ENCODE measurements around the gene PPP1R3C. TPM values are rescaled to one million over a fixed set of nuclear protein-coding genes. Genes with fewer than 3 reads are reported as not detected.

Gene PPP1R3C
- 10 to 100 TPM; 10.9 to 52.9 (median 17.2) TPM for total RNA-seq
- polyA plus RNA-seq = 10 to 100 TPM in 2 of 3 donors, 1 to 10 TPM in 1; 7.8 to 13.7 (median 11.7) TPM
- long read RNA-seq, donor 1, partial matches to known transcripts = 0 of 1 reads
- long read RNA-seq, donor 1, other reads (novel, unspliced or antisense) = 0 of 1 reads
- long read RNA-seq, donor 2, partial matches to known transcripts = 0 of 1 reads
- long read RNA-seq, donor 2, other reads (novel, unspliced or antisense) = 0 of 1 reads
- long read RNA-seq, donor 3, partial matches to known transcripts = 0 of 1 reads
- long read RNA-seq, donor 3, other reads (novel, unspliced or antisense) = 0 of 1 reads
- long read RNA-seq, donor 4, transcript PPP1R3C-201 (2 exons, 2,524 nt) = major isoform, 5 of 6 reads
- long read RNA-seq, donor 4, partial matches to known transcripts = 0 of 6 reads
- long read RNA-seq, donor 4, other reads (novel, unspliced or antisense) = 1 of 6 reads
- long read RNA-seq, donor 5, transcript PPP1R3C-201 (2 exons, 2,524 nt) = major isoform, 63 of 77 reads
- long read RNA-seq, donor 5, partial matches to known transcripts = 12 of 77 reads
- long read RNA-seq, donor 5, other reads (novel, unspliced or antisense) = 2 of 77 reads
- long read RNA-seq, donor 6, partial matches to known transcripts = 0 of 5 reads
- long read RNA-seq, donor 6, other reads (novel, unspliced or antisense) = 1 of 5 reads
- long read RNA-seq, donor 7, partial matches to known transcripts = 0 of 2 reads
- long read RNA-seq, donor 7, other reads (novel, unspliced or antisense) = 0 of 2 reads
- long read RNA-seq, donor 8, partial matches to known transcripts = 0 of 2 reads
- long read RNA-seq, donor 8, other reads (novel, unspliced or antisense) = 0 of 2 reads
- long read RNA-seq, donor 9, transcript PPP1R3C-201 (2 exons, 2,524 nt) = major isoform, 5 of 5 reads
- long read RNA-seq, donor 9, partial matches to known transcripts = 0 of 5 reads
- long read RNA-seq, donor 9, other reads (novel, unspliced or antisense) = 0 of 5 reads
- long read RNA-seq, donor 10, partial matches to known transcripts = 0 of 2 reads
- long read RNA-seq, donor 10, other reads (novel, unspliced or antisense) = 0 of 2 reads

DNA sequence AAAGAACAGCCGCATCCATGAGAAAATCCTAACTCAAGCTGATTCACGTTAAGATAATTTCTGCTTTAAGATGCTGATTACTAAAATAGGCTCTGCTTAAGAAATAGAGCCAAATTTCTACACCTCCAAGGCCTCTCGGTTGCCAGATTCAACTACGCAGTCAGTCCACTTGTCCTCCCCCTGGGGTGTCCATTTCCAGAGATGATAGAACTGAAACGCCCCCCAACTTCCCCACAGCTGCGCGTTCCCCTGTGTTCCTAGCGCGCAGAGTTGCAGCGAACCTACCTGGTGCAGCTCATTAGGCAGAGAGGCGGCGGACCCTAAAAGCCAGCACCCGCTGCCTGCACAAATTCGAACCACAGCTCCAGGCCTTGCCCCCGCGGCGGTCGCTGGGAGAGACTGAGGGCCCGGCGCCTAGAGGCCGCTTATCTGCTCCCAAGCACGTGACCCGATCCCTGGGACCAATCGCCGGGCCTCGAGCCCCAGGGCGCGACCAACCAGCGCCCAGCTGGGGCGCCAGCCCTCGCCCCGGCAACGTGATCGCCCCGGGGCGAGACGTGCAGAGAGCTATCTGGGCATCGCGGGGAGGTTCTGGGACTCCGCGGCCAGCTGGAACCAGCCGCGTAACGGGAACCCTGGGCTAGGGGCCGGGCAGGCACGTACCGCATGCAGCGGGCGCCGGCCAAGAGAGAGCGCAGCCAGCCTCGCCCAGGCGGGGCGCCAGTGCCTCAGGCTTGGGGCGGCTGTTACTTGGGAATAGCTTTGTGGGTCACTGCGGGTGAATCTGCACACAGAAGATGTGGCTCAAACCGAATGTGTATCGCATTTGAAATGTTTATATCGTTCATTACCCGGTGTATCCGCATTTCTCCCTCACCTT is at the start of gene PPP1R3C:
Gene PPP1R3C (minus strand): TSS at position 401 of the 880 bp plus-strand sequence. CDS start 102 bp downstream, at position 299.
- Histone ChIP-seq H3K4me3 (peak within 1 kb of the TSS in 3 of 4 donors; percentile 19 to 78 (median 55)), H3K36me3 (replicated peaks in 1 of 2) (peaks cover 0 to 13% of the 10 kb centered on the region in 2 donors), H3K27ac (peak within 1 kb of the TSS in 4 of 5 donors; percentile 60 to 88 (median 79)), H3K9me3 (replicated peaks in 1 of 3) (no peaks in the 10 kb centered on the region), H3K27me3 (no peaks in the 10 kb centered on the region), H3K4me1 (replicated peaks in 1 of 2) (peaks cover 4 to 50% of the 10 kb centered on the region in 2 donors)
- 1 to 7% (median 3%) methylated on average over 30 to 61 of the region's 61 CpGs for WGBS, 4 donors
- peak; percentile 86 to 96 for TF ChIP-seq POLR2A (IDR thresholded peaks at IDR 0.05)
- TF ChIP-seq, protein P1, sequence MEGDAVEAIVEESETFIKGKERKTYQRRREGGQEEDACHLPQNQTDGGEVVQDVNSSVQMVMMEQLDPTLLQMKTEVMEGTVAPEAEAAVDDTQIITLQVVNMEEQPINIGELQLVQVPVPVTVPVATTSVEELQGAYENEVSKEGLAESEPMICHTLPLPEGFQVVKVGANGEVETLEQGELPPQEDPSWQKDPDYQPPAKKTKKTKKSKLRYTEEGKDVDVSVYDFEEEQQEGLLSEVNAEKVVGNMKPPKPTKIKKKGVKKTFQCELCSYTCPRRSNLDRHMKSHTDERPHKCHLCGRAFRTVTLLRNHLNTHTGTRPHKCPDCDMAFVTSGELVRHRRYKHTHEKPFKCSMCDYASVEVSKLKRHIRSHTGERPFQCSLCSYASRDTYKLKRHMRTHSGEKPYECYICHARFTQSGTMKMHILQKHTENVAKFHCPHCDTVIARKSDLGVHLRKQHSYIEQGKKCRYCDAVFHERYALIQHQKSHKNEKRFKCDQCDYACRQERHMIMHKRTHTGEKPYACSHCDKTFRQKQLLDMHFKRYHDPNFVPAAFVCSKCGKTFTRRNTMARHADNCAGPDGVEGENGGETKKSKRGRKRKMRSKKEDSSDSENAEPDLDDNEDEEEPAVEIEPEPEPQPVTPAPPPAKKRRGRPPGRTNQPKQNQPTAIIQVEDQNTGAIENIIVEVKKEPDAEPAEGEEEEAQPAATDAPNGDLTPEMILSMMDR (IDR thresholded peaks at IDR 0.05) = peak in 5 of 6 experiments; percentile 9 to 35 (median 29)
- intact Hi-C loops (cut with DNase I) = no loop called here
- peak; percentile 91 to 96 (median 94) for DNase-seq

DNA sequence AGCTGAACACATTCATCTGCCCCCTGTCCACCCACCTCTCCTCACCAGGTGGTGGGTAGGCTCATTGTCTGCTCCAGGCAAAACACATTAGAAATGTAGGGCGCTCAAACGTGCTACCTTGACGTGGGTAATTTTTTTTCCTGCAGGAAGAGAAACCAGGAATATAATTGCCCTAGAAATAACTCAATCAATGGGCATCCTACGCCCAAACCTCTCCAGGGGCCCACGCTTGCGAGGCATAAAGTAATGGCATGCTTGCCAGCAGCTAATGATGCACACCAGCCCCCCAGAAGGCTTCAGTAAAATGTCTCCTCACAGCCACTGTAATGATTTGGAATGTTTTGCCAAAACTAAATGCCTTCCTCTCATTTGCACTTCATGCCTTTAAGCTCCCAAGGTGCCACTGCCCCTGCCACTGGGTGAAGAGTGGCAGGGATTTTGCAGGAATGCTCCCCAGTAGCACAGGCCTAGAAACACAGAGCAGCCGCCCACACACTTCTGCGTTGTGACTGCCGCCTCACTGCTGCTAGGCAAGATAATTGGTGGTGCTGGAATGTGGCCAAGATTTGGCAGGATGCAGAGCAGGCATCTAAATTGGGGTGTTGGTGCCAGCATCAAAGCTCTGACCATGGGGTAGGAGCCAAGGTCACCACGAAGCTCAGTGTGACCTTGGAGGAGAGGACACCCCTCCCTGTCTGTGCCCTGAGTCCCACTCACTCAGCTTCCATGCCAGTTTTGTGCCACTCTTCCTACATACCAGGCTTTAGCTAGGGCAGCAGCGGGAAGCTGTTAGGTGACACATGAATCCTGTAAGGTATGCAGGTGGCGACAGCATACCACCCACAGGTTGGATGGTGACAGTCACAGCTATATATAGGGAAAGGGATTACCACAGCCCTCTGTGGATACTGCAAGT is 48.7 kb upstream of the PPP1R3C start:
- intact Hi-C loops (cut with DNase I) = no loop called here
- DNase-seq = peak in 6 of 7 donors; percentile 48 to 70 (median 57)
- H3K36me3 ChIP-seq (replicated peaks in 1 of 2) = no peaks in the 10 kb centered on the region
- peaks cover 0 to 11% of the 10 kb centered on the region in 2 donors for H3K4me1 ChIP-seq (replicated peaks in 1 of 2)
- H3K27ac ChIP-seq = no peak overlapping the region
- WGBS, 4 donors = 54 to 63% (median 61%) methylated on average over 9 to 12 of the region's 12 CpGs
- H3K4me3 ChIP-seq = no peak overlapping the region
- TF ChIP-seq, protein P1 (IDR thresholded peaks at IDR 0.05) = no peak
- TF ChIP-seq POLR2A (IDR thresholded peaks at IDR 0.05) = no peak
- H3K27me3 ChIP-seq = no peaks in the 10 kb centered on the region
- H3K9me3 ChIP-seq (replicated peaks in 1 of 3) = no peaks in the 10 kb centered on the region

DNA sequence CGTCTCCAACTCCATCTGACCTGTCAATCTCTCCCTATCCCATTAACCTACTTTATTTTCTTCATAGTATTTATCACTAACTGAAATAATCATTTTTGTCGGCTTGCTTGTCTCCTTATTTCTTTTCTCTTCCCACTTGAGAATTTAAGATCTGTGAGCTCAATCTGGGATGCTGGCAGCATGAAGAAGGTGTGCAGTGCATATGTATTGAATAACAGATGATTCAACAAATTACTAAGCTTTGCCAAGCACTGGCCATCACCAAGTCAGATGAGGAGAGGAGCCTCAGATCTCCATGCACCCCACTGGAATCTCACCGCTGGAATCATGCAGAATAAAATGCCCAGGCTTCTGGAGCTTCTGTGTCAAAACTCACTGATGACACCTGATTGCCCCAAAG is 47.6 kb upstream of the PPP1R3C start:
- no peak for DNase-seq
- no peaks in the 10 kb centered on the region for H3K9me3 ChIP-seq (replicated peaks in 1 of 3)
- no peak overlapping the region for H3K27ac ChIP-seq
- no peaks in the 10 kb centered on the region for H3K36me3 ChIP-seq (replicated peaks in 1 of 2)
- intact Hi-C loops (cut with DNase I) = no loop called here
- H3K27me3 ChIP-seq = no peaks in the 10 kb centered on the region
- TF ChIP-seq, protein P1 (IDR thresholded peaks at IDR 0.05) = no peak
- TF ChIP-seq POLR2A (IDR thresholded peaks at IDR 0.05) = no peak
- peaks cover 0 to 11% of the 10 kb centered on the region in 2 donors for H3K4me1 ChIP-seq (replicated peaks in 1 of 2)
- WGBS, 4 donors = 90 to 95% (median 94%) methylated on average over 3 of the region's 3 CpGs
- H3K4me3 ChIP-seq = no peak overlapping the region

Measured in adrenal gland (tissue), 19 donors.